NT2/D1 (cell line): Measurements from ENCODE around the gene AIMP1.

ENCODE experiments used
- SUZ12 ChIP-seq: IDR thresholded peaks from 2 replicates; pipeline ENCODE4 v1.6.1; 2011; ENCODE audit not compliant: insufficient read length, insufficient read depth; ENCODE audit errors: extremely low read depth
- YY1 ChIP-seq: IDR thresholded peaks from 2 replicates; pipeline ENCODE4 v1.6.1; 2011; ENCODE audit not compliant: insufficient read length, insufficient read depth

DNA sequence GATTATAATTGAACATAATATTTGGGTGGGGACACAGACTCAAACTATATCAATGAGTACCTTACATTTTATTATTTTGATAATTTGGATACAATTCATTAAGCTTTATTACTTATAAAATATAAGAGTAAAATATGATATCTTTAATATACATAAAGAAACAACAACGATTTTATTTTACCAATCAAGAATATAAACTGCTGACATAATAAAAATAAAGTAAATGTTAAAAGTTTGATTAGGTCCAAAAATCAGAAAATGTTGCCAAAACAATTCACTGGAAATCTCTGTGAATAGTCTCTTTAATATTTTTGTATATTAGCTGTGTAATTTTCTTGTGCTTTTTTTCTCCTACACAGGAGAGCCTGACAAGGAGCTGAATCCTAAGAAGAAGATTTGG lies 30.8 kb downstream of the AIMP1 start:
- no peak for TF ChIP-seq SUZ12
- TF ChIP-seq YY1, result no peak
